GM21529 (cell line): Measurements from ENCODE around the gene ARHGAP12.

Experiments
- ATAC-seq: cut with Tn5 transposase; IDR thresholded peaks from one replicate; pipeline ENCODE4 v1.9.1; 2021; ENCODE audit not compliant: unreplicated experiment

Gene ARHGAP12

GRCh38 chr10:31948021-31948420, 19.4 kb upstream of the ARHGAP12 start:
- no peak for ATAC-seq

- no peak for ATAC-seq
These were observed 18.7 kb upstream of the ARHGAP12 start for GRCh38 chr10:31947144-31947926.

- no peak for ATAC-seq
These were observed 16.8 kb upstream of the ARHGAP12 start for GRCh38 chr10:31945392-31945791.

GRCh38 chr10:31944071-31944433, 15.4 kb upstream of the ARHGAP12 start:
- no peak for ATAC-seq

DNA sequence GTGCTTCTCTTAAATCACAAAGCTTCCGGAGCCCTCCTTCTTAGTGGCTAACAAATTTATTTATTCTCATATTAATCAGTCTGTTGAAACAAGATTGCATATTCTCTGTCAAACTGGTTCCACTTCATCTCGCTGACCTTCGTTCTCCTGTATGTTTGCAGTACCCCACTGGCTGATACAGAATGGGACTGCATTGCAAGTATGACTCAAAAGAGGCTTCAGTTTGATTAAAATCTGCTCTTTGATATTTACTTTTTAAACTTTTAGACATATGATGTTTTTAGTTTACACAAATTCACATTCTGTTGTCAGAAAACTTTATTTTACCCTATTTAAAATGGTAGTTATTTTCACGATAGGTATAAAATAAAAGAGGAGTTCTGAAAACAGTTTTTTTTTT, 14.3 kb upstream of the ARHGAP12 start:
- no peak for ATAC-seq

- ATAC-seq: no peak
These were observed 13.8 kb upstream of the ARHGAP12 start for GRCh38 chr10:31942435-31942834.

- no peak for ATAC-seq
These were observed 12.4 kb upstream of the ARHGAP12 start for GRCh38 chr10:31940839-31941653.

DNA sequence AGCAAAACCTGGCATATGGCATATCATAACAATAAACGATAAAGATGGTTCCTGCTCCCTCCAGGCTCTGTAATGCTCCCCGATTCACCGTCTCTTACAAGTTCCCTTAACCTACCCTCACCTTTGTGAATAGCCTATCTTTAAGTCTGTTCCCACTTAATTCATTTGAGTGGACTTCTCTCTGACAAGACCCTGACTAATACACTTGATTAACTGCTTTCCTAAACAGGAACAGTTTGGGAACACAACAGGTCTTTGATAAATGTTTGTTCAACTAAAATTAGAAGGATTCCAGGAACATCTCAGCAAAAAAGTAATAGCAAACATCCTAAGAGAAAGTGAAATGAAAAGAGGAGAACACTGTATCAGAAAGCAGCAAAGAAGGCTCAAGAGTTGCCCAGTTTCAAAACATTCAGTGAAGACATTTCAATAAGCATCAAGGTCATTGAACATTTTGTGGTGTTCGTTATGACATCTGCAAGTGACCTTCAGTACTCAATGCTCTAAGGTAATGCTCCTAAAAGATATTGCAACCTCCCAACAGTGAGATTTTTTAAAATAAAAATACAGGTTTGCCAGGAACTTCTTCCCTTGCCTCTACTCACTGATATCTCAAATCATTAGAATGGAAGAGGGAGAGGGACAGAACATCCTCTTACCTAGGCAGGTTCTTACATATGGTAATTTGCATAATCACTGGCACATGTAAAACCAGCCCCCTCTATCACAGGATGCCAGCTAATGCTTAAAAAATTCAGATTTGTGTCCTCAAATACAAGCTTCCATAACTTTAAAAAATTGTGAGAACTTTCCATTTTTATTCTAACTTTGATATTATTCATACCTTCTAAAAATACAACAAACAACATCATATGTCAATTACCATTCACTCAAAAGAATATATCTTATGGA, 11.4 kb upstream of the ARHGAP12 start:
- no peak for ATAC-seq

GRCh38 chr10:31937371-31937770, 8.7 kb upstream of the ARHGAP12 start:
- ATAC-seq: no peak

GRCh38 chr10:31936933-31937332, 8.3 kb upstream of the ARHGAP12 start:
- ATAC-seq: no peak

DNA sequence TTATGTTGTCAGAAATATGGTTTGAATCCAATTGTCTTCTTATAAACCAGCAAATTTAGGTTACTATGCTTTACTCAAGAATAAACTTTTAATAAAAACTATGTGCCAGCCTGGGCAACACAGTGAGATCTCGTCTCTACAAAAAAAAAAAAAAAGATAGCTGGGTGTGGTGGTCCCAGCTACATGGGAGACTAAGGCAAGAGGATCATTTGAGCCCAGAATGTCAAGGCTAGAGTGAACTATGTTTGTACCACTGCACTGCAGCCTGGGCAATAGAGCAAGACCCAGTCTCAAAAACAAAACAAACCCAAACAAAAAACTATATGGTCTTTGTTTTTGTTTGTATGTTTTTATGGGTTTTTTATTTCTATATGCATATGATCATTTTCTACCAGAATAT, 7.5 kb upstream of the ARHGAP12 start:
- no peak for ATAC-seq

DNA sequence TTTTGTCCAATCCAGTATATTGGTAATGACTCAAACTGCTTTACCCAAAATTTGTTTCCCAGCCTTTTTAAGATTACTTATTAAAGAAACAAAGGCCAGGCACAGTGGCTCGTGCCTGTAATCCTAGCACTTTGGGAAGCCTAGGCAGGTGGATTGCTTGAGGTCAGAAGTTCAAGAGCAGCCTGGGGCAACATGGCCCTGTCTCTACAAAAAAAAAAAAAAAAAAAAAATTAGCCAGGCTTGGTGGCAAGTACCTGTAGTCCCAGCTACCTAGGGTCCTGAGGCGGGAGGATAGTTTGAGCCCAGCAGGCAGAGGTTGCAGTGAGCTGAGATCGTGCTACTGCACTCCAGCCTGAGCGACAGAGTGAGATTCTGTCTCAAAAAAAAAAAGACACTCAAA, 7.0 kb upstream of the ARHGAP12 start:
- ATAC-seq: no peak

DNA sequence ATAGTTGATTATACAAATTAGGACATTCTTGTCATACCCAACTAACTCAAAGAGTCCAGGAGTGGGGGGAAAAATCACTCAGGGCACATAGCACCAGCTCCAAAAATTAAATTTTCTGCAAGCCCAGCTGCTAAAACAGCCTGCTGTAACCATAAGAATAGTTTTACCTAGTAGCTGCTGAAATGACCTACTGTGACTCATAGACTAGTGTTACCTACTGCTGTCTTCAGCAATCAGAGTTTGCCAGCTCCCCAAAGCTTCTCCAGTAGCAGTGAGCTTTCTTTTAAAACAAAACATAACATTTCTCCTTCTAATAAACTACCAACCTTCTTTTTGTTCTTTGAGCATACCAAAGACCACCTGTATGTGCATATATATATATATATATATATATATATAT, 4.2 kb upstream of the ARHGAP12 start:
- no peak for ATAC-seq

DNA sequence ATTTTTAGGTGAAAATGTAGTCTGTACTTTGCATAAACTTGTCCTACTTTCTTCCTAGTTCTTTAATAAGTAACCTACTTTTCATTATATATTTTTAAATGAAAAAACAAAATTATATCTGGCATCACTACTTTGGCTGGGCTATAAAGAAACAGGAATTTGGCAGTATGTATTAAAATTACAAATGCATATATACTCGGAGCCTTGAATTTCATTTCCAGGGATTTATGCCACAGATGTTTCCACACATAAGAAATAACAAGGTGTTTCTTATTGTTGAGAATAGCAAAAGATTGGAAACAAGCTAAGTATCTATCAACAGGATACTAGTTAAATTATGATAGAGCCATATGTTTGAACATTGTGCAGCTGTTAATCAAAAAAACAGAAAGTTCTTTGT, 2.2 kb upstream of the ARHGAP12 start:
- no peak for ATAC-seq

- ATAC-seq: peak; percentile 34
These were observed 1.6 kb upstream of the ARHGAP12 start for GRCh38 chr10:31930023-31930751.

DNA sequence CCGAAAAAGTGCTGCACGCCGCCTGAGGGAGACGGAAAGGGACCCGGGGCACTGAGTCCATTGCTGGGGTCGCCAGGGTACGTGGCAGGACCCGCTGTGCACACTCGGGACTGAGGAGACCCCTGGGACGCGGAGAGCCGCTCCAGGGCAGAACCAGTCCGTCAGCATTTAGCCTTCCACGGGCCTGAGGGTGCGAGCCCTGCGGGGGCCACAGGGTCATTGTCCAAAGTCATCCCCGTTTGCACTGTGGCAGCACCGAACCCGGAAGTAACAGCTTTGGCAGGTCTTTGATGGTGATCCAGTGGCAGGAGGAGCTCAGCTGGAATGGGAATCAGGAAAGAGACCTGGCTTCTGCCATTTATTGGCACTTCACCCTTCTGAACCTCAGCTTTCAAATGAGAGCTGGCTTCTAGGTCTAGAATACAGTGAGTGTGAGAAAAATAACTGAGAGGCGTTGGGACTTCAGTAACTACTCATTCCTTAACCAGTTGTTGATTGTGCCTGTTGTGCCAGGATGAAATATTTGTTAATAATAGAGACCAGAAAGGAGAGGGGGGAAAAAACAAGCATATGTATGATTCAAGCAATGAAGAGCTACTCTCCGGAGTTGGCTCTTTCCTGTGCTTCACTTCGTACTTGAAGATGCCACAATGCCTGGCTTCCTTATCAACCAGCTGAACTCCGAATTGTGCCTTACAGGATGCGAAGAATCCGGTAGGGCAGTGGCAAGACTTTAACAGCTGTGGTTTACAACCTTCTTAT, 811 bp upstream of the ARHGAP12 start:
- peak; percentile 33 for ATAC-seq

DNA sequence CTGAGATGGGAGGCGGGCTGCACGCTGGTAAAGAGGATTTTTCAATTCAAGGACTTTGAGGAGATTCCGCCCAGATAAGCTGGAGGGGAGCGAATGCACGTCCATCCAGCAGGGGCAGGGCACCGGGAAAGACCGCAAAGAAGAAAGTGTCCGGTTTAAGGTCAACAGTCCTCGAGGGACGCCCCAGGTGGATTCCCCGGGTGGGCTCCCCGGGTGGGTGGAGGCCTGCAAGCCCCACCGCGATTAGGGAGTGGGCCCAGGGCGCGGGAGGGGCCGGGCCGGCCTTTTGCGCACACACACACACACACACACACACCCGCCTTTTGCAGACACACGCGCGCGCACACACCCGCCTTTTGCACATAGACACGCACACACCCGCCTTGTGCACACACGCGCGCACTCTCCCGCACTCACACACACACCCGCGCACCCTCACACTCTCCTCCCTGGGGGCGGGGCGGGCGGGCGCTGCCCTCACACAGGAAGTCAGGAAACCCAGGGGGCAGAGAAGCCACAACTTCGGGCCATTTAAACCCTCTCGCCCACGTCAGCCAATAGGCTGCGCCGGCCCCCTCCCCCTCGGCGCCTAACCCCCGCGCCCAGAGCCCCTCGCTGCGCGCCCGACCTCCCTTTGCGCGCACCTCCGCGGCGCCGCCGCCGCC, 615 bp downstream of the ARHGAP12 start:
- ATAC-seq: peak; percentile 32

- ATAC-seq: no peak
These were observed 1.1 kb downstream of the ARHGAP12 start for GRCh38 chr10:31927565-31927883.

DNA sequence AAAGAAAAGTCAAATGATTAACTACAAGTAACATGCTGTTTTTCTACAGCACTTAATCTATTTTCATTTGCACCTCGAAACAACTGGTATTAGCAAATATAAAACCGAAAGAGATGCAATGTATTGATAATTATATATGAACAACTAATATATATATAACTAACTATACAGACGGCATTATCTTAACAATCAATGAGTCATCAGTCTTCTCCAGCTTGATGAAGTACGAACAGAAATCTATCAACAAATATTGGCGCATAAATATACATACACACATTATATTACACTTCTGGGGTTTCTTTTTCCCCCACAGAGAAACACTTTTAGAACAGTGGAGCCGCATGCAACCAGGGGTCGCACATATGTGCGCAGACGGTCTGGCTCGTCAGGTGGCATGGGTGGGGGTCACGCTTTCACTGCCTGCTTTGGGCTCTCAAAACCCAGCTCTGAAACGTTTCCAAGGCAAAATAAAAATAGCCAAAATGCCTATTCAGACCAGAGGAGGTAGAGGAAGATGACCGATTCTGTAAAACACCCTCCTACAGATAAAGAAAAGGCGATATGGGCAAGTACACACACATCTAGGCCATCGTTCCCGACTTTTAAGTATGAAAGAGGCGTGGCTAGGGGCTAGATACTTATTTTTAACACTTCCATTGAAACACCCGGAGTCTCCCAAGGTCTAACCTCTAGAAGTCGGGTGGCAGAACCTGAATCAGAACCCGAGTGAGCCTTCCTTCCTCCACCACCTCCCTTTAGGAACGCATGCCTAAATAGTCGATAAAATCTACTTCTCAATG, 1.7 kb downstream of the ARHGAP12 start:
- no peak for ATAC-seq
